ENCODE data around the gene CGNL1.

GRCh38 chr15:57422113-57422754, 45.9 kb downstream of the CGNL1 start:
- TF ChIP-seq CTCF (IDR thresholded peaks at IDR 0.05; ENCODE audit: insufficient read depth, low read depth, low read length) (no peak), EZH2 (IDR thresholded peaks at IDR 0.05; ENCODE audit: insufficient read depth, low read length) (no peak)

Data from astrocyte (in vitro differentiated cells and primary cell).